ENCODE results near the gene TMEM200A.

DNA sequence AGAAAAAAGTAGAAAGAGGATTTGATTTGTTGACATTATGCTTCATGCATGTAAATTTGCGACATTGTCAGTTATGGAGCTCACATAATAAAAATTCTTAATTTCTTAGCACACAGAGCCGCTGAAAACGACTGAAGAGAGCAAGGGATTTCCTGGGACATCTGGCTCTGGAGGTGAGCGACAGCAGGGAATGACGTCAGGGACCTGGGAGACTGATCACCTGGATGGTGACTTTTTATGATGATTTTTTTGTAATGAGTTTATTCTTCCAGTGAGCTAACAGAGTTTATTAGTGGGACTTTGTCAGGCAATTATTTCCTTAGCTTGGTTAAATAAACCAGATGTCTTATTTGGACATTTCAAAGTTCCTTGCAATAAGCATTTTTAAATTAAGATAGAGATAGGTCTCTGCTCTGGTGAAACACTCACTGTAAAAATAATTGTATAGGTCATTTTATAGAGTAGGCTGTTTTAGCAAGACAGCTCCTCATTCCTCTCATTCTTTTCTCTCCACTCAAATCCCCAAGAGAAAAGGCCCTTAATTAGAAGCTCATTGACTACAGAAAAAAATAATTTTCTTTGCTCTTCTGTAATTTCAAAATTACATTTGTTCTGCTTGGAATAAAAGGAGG is 19.4 kb downstream of the TMEM200A start:
- TF ChIP-seq EP300 (IDR thresholded peaks at IDR 0.05) (no peak), POLR2AphosphoS5 (IDR thresholded peaks at IDR 0.05) (no peak), POLR2A (IDR thresholded peaks at IDR 0.05) (no peak)
- TF ChIP-seq, protein P1, sequence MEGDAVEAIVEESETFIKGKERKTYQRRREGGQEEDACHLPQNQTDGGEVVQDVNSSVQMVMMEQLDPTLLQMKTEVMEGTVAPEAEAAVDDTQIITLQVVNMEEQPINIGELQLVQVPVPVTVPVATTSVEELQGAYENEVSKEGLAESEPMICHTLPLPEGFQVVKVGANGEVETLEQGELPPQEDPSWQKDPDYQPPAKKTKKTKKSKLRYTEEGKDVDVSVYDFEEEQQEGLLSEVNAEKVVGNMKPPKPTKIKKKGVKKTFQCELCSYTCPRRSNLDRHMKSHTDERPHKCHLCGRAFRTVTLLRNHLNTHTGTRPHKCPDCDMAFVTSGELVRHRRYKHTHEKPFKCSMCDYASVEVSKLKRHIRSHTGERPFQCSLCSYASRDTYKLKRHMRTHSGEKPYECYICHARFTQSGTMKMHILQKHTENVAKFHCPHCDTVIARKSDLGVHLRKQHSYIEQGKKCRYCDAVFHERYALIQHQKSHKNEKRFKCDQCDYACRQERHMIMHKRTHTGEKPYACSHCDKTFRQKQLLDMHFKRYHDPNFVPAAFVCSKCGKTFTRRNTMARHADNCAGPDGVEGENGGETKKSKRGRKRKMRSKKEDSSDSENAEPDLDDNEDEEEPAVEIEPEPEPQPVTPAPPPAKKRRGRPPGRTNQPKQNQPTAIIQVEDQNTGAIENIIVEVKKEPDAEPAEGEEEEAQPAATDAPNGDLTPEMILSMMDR (IDR thresholded peaks at IDR 0.05): no peak
